Loucy (cell line): ENCODE measurements around the gene RAB29.

ENCODE experiments used
- H2AFZ ChIP-seq: fragments of 200-600 bp; sonication (generic); 2 replicates; pipeline ENCODE4 v1.6.0; 2016; ENCODE audit warnings: antibody characterized with exemption, mild to moderate bottlenecking, low read length, moderate library complexity
- H3F3A ChIP-seq: fragments of 200-600 bp; 2 replicates; pipeline ENCODE4 v1.6.0; 2016; ENCODE audit warnings: antibody characterized with exemption, low read depth, mild to moderate bottlenecking
- H3K27me3 ChIP-seq: fragments of 200-600 bp; sonication (generic); 2 replicates; pipeline ENCODE4 v1.6.1; 2014; ENCODE audit warnings: low read length, mild to moderate bottlenecking; ENCODE audit not compliant: insufficient read depth, poor library complexity, severe bottlenecking
- H3K36me3 ChIP-seq: fragments of 200-600 bp; sonication (generic); 2 replicates; pipeline ENCODE4 v1.6.1; 2016; ENCODE audit warnings: low read length; ENCODE audit not compliant: insufficient read depth
- H3K4me1 ChIP-seq: fragments of 200-600 bp; sonication (generic); 2 replicates; pipeline ENCODE4 v1.5.1; 2014; ENCODE audit warnings: low read length, mild to moderate bottlenecking; ENCODE audit not compliant: insufficient read depth, poor library complexity, severe bottlenecking
- H3K4me2 ChIP-seq: fragments of 200-600 bp; sonication (generic); 2 replicates; pipeline ENCODE4 v1.6.0; 2014; ENCODE audit warnings: antibody characterized with exemption, low read length, low read depth, mild to moderate bottlenecking; ENCODE audit not compliant: poor library complexity, severe bottlenecking
- H3K4me3 ChIP-seq: fragments of 200-600 bp; sonication (generic); 2 replicates; pipeline ENCODE4 v1.5.1; 2014; ENCODE audit warnings: low read length, mild to moderate bottlenecking, mixed read lengths; ENCODE audit not compliant: poor library complexity, severe bottlenecking
- H3K79me2 ChIP-seq: fragments of 200-600 bp; sonication (generic); 2 replicates; pipeline ENCODE4 v1.6.1; 2014; ENCODE audit warnings: low read length; ENCODE audit not compliant: insufficient read depth
- H3K9ac ChIP-seq: fragments of 200-600 bp; sonication (generic); 2 replicates; pipeline ENCODE4 v1.6.0; 2014; ENCODE audit warnings: mild to moderate bottlenecking, low read depth, low read length, moderate library complexity; ENCODE audit not compliant: poor library complexity, severe bottlenecking
- H3K9me2 ChIP-seq: fragments of 200-600 bp; sonication (generic); replicated peaks from 2 replicates; pipeline ENCODE4 v1.6.1; 2016; ENCODE audit warnings: low read depth, low read length, mixed read lengths
- H3K9me3 ChIP-seq: fragments of 200-600 bp; sonication (generic); 2 replicates; pipeline ENCODE4 v1.6.1; 2014; ENCODE audit warnings: mild to moderate bottlenecking, antibody characterized with exemption, low read length, low read depth; ENCODE audit not compliant: insufficient read depth
- H4K20me1 ChIP-seq: fragments of 200-600 bp; sonication (generic); 2 replicates; pipeline ENCODE4 v1.6.0; 2014; ENCODE audit warnings: antibody characterized with exemption, low read length, mild to moderate bottlenecking; ENCODE audit not compliant: insufficient read depth, poor library complexity, severe bottlenecking
- EZH2phosphoT487 ChIP-seq: fragments of 200-600 bp; IDR thresholded peaks from 2 replicates; pipeline ENCODE4 v1.6.1; 2018; ENCODE audit warnings: antibody characterized with exemption, mild to moderate bottlenecking, moderate library complexity, borderline replicate concordance
- TF ChIP-seq, protein P1 (sequence below): fragments of 200-600 bp; sonication (generic); conservative IDR thresholded peaks from 2 replicates; pipeline ENCODE4 v1.5.1; 2014; ENCODE audit warnings: mild to moderate bottlenecking, antibody characterized with exemption, low read length

Gene RAB29

DNA sequence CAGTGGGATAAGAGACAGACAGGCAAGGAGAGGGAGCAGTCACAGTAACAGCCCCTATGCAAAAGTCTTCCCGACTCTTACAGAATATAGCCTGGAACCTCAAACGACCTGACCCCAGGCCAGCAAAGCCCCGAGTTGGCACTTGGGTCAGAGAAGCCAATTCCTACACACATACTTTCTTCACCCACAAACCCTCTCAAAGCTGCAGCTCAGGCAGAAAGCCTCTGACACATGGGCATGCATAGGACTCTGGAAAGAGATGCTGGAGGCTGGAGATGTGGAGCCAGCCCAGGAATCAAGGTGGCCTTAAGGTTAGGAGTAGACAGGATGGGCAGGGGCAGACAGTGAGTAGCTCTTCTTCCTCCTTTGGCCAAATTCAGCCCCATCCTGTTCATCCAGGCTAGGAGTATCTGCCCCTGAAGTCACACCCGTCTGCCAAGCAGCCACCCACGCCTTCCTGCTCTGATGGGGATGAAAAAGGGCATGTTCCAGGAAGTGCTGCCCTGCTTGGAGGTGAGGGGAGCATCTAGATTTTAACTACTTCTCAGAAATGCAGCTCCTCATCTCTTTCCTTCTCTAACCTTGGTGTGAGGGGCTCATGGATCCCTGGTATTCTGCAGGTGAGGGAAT, 29.9 kb upstream of the RAB29 start:
- Histone ChIP-seq H3K9ac (peak overlapping the region; percentile 36), H2AFZ (no peak overlapping the region), H4K20me1 (peaks cover 25% of the 10 kb centered on the region), H3K9me3 (no peaks in the 10 kb centered on the region), H3K4me1 (peaks cover 63% of the 10 kb centered on the region), H3K79me2 (peaks cover 56% of the 10 kb centered on the region), H3F3A (no peaks in the 10 kb centered on the region), H3K36me3 (peaks cover 5% of the 10 kb centered on the region; the same call in 1 of the 2 replicates), H3K4me2 (peak overlapping the region; percentile 96), H3K4me3 (peak overlapping the region; percentile 61), H3K27me3 (no peaks in the 10 kb centered on the region), H3K9me2 (no peaks in the 10 kb centered on the region)
- TF ChIP-seq, protein P1, sequence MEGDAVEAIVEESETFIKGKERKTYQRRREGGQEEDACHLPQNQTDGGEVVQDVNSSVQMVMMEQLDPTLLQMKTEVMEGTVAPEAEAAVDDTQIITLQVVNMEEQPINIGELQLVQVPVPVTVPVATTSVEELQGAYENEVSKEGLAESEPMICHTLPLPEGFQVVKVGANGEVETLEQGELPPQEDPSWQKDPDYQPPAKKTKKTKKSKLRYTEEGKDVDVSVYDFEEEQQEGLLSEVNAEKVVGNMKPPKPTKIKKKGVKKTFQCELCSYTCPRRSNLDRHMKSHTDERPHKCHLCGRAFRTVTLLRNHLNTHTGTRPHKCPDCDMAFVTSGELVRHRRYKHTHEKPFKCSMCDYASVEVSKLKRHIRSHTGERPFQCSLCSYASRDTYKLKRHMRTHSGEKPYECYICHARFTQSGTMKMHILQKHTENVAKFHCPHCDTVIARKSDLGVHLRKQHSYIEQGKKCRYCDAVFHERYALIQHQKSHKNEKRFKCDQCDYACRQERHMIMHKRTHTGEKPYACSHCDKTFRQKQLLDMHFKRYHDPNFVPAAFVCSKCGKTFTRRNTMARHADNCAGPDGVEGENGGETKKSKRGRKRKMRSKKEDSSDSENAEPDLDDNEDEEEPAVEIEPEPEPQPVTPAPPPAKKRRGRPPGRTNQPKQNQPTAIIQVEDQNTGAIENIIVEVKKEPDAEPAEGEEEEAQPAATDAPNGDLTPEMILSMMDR = no peak
- no peak for TF ChIP-seq EZH2phosphoT487

DNA sequence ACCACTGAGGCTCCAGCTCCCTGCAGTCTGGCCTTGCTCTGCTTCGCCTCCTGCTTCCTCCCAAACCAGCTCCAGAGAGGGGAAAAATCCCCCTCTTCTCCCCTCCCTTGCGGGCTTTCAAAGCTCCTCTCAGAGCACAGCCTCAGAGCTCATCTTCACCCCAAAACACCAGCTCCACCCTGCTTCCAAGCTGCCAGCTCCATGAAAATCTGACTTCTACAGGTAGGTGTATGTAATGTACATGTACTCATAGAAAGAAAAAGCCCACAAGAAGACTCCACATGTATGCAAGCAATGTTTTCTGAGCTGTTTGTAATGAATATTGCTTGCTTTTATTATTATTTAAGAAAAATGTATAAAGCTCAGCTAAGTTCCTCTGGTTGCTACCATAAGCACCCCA, 29.3 kb upstream of the RAB29 start:
- no peaks in the 10 kb centered on the region for H3K27me3 ChIP-seq
- peak overlapping the region; percentile 96 for H3K4me2 ChIP-seq
- H3K9me2 ChIP-seq = no peaks in the 10 kb centered on the region
- H3K9me3 ChIP-seq = no peaks in the 10 kb centered on the region
- peaks cover 21% of the 10 kb centered on the region for H4K20me1 ChIP-seq
- H3K4me3 ChIP-seq = peak overlapping the region; percentile 61
- TF ChIP-seq, protein P1 = no peak
- TF ChIP-seq EZH2phosphoT487 = no peak
- H3F3A ChIP-seq = no peaks in the 10 kb centered on the region
- peaks cover 11% of the 10 kb centered on the region; the same call in 1 of the 2 replicates for H3K36me3 ChIP-seq
- H3K9ac ChIP-seq = peak overlapping the region; percentile 36
- peaks cover 57% of the 10 kb centered on the region for H3K4me1 ChIP-seq
- peaks cover 50% of the 10 kb centered on the region for H3K79me2 ChIP-seq
- no peak overlapping the region for H2AFZ ChIP-seq

DNA sequence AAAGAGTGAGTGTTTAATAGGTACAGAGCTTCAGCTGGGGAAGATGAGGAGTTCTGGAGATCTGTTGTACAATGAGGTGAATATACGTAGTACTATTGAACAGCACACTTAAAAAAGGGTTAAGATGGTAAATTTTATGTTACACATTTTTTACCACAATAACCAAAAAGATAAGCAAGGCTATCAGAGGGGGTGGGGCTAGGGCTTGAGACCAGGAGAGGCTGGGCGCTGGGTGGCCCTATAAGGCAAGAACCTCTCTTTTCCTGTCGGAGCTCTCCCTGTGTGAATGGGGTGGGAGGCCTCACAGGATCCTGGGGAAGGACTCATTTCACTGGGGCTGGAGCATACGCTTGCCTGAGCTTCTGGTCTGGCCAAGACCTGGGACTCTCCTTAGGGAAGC, 28.7 kb upstream of the RAB29 start:
- peaks cover 51% of the 10 kb centered on the region for H3K4me1 ChIP-seq

More for the DNA sequence above, 28.7 kb upstream of the RAB29 start:
- Histone ChIP-seq H3F3A (no peaks in the 10 kb centered on the region), H3K36me3 (peaks cover 17% of the 10 kb centered on the region; the same call in 1 of the 2 replicates), H3K9me2 (no peaks in the 10 kb centered on the region), H3K9ac (peak overlapping the region; percentile 36), H3K27me3 (no peaks in the 10 kb centered on the region), H4K20me1 (peaks cover 18% of the 10 kb centered on the region), H3K4me2 (peak overlapping the region; percentile 96), H3K9me3 (no peaks in the 10 kb centered on the region), H2AFZ (no peak overlapping the region), H3K4me3 (peak overlapping the region; percentile 61), H3K79me2 (peaks cover 44% of the 10 kb centered on the region; the same call in 1 of the 2 replicates)
- no peak for TF ChIP-seq EZH2phosphoT487
- TF ChIP-seq, protein P1 = no peak
